ENCODE measurements around the gene C16orf95. TPM values are rescaled to one million over a fixed set of nuclear protein-coding genes. Genes with fewer than 3 reads are reported as not detected.

The C16orf95 gene
- total RNA-seq, 2 experiments from 2014 or later = 10.9 to 15.0 TPM

DNA sequence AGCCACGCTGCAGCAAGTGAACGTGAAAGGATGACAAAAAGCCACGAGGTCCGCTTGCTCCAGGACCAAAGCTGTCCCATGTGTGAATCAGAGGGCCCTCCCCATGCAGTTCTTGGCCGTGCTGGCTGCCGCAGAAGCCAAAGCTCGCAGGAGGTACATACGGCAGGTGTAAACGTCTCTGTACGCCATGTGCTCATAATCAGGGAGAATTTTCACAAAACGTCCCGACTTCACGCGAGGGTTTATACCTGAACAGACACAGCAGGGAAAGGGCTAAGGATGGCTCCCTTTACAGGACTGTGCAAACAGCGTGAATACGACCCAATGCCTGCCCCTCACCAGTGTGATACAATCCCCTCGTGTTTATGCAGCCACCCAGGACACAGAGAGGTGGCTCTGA lies 41.1 kb upstream of the C16orf95 start:
- no peaks in the 10 kb centered on the region for H3K9me3 Mint-ChIP-seq
- ChIA-PET POLR2A (no interaction called here), CTCF (no interaction called here)
- DNase-seq = no peak
- no peak overlapping the region for H3K27ac Mint-ChIP-seq
- no peaks in the 10 kb centered on the region for H3K27me3 Mint-ChIP-seq
- no peak overlapping the region for H3K4me3 Mint-ChIP-seq
- H3K4me1 Mint-ChIP-seq (ENCODE audit: low read depth) = peaks cover 10% of the 10 kb centered on the region
- intact Hi-C loops (cut with micrococcal nuclease) = no loop called here
- peaks cover 22% of the 10 kb centered on the region for H3K36me3 Mint-ChIP-seq

DNA sequence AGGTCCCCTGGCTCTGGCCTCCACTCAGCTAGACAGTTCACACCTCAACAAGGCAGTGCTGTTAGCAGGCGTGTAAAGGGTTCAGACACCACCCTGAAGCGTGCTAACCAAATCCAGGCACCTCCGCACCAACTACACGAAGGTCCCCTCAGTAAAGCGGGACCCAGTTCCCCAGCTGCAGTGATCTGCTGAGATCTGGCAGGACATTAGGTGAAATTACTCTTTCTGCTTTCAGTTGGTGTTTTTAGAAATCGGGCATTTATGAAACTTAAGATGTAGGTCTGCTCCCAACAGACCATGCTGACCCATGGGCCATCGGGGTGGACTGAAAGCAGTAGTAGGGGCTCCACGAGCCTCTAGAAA lies 39.3 kb upstream of the C16orf95 start:
- Mint-ChIP-seq H3K27me3 (no peaks in the 10 kb centered on the region), H3K36me3 (peaks cover 22% of the 10 kb centered on the region), H3K9me3 (no peaks in the 10 kb centered on the region), H3K27ac (peak overlapping the region; percentile 9), H3K4me1 (ENCODE audit: low read depth) (peaks cover 10% of the 10 kb centered on the region), H3K4me3 (no peak overlapping the region)
- ChIA-PET POLR2A (interaction anchor here (0.6 kb wide), 1 partner anchor 19 kb away, joined by 4 read pairs; no protein-coding TSS in a partner anchor), CTCF (interaction anchor here (0.6 kb wide), 1 partner anchor 476 kb away, joined by 5 read pairs; no protein-coding TSS in a partner anchor)
- DNase-seq = no peak
- intact Hi-C loops (cut with micrococcal nuclease) = no loop called here

DNA sequence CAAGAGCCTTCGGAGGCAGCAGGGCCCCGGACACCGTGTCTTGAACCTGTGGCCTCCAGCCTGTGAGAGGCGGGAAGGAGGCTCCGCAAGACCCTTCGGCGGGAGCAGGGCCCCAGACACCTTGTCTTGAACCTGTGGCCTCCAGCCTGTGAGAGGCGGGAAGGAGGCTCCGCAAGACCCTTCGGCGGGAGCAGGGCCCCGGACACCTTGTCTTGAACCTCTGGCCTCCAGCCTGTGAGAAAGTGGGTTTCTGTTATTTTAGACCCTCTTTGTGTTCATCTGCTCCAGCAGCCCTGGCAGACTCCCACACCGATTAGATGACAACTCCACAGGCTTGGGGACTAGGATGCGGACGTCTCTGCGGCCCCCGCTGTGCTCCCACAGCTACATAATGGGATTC lies 36.4 kb upstream of the C16orf95 start:
- peaks cover 12% of the 10 kb centered on the region for H3K36me3 Mint-ChIP-seq
- DNase-seq = no peak
- H3K9me3 Mint-ChIP-seq = no peaks in the 10 kb centered on the region
- no peaks in the 10 kb centered on the region for H3K4me1 Mint-ChIP-seq (ENCODE audit: low read depth)
- ChIA-PET CTCF (interaction anchor here (0.6 kb wide), 1 partner anchor 65 kb away, joined by 3 read pairs; no protein-coding TSS in a partner anchor), POLR2A (no interaction called here)
- no peak overlapping the region for H3K27ac Mint-ChIP-seq
- no peaks in the 10 kb centered on the region for H3K27me3 Mint-ChIP-seq
- no peak overlapping the region for H3K4me3 Mint-ChIP-seq
- intact Hi-C loops (cut with micrococcal nuclease) = no loop called here

DNA sequence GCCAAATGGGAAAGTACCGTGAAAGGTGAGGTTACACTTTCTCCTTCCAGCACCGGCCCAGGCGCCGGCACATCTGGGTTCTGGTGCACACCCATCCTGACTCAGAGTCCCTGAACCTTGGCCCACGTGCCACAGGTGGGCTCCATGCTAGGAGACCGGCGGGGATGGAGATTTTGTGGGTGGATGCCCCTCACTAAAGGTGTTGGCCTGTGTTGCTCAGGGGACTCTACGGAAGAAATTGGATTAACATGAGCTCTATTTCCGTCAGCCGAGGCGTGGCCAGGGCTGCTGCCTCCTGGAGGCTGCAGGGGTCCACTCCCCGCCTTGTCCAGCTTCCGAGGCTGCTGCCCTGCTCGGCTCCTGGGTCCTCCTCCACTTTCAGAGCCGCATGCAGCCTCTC lies 35.6 kb upstream of the C16orf95 start:
- H3K27ac Mint-ChIP-seq = no peak overlapping the region
- CTCF ChIA-PET = no interaction called here
- H3K9me3 Mint-ChIP-seq = no peaks in the 10 kb centered on the region
- H3K4me1 Mint-ChIP-seq (ENCODE audit: low read depth) = no peaks in the 10 kb centered on the region
- no peak overlapping the region for H3K4me3 Mint-ChIP-seq
- no peak for DNase-seq
- H3K27me3 Mint-ChIP-seq = no peaks in the 10 kb centered on the region
- peaks cover 6% of the 10 kb centered on the region for H3K36me3 Mint-ChIP-seq
- intact Hi-C loops (cut with micrococcal nuclease) = no loop called here
- POLR2A ChIA-PET = no interaction called here

DNA sequence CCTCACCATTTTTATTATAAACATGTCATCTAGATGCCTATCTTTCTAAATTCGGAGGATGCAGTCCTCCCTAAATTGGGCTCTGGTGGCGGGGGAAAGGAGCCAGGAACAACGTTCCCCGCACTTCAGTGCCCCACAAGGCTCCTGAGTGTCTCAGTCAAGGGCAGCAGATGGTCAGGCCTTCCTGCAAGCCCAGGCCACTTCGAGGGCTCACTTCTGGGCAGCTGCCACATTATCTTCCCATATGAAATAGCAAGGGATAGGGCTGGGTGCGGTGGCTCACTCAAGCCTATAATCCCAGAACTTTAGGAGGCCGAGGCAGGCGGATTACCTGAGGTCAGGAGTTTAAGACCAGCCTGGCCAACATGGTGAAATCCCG lies 34.1 kb upstream of the C16orf95 start:
- intact Hi-C loops (cut with micrococcal nuclease) = no loop called here
- ChIA-PET POLR2A (no interaction called here), CTCF (no interaction called here)
- no peaks in the 10 kb centered on the region for H3K9me3 Mint-ChIP-seq
- peaks cover 5% of the 10 kb centered on the region for H3K36me3 Mint-ChIP-seq
- H3K27ac Mint-ChIP-seq = no peak overlapping the region
- no peaks in the 10 kb centered on the region for H3K4me1 Mint-ChIP-seq (ENCODE audit: low read depth)
- no peak overlapping the region for H3K4me3 Mint-ChIP-seq
- H3K27me3 Mint-ChIP-seq = no peaks in the 10 kb centered on the region
- no peak for DNase-seq

DNA sequence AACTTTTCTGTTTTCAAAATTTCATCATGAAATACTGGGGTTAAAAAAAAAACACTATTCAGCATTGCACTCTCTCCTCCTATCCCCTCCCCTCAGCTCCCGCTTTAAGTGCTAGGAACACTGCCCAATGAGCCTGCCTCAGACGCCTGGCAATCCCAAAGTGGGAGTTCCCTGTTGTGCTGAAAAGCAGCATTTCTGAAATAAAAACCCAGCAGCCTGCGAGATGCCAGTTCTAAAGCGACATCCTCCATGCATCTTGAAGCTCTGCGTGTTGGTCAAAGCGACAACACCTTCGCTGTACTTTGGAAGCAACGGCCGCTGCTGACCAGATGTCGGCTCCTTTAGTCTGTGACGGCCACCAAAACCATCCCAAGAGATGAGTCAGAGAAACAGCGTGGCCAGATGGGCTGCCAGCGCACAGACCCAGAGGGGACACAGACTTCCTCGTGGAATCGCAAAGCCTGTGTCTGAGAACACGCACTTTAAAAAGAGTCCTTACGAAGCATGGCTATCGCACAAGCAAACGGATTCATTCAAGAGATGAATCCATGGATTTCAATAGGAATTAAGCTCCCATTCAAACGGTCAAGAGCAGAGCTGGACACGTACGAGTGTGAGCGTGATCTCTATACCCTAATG lies 33.6 kb upstream of the C16orf95 start:
- intact Hi-C loops (cut with micrococcal nuclease) = no loop called here
- CTCF ChIA-PET = no interaction called here
- no peak for DNase-seq
- POLR2A ChIA-PET = no interaction called here
- Mint-ChIP-seq H3K9me3 (no peaks in the 10 kb centered on the region), H3K36me3 (peaks cover 7% of the 10 kb centered on the region), H3K27ac (no peak overlapping the region), H3K4me3 (no peak overlapping the region), H3K4me1 (ENCODE audit: low read depth) (peaks cover under 1% of the 10 kb centered on the region), H3K27me3 (no peaks in the 10 kb centered on the region)

DNA sequence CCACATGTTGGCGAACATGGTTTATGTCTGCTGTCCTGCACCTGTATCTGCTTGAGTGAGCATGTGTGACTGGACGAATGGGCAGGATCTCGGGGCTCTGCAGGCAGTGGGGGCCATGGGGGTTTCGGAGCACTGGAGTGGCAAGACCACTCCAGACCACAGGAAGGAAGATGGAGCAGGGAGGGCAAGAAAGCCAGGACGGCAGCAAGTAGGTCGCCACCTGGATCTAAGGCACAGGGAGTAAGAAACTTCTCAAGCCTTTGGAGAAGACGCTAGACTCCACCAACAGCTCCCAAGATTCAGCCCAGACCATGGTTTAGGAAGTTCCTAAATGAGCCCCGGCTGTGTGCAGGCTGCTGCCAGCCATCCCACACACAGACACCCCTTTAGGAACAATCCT lies 32.8 kb upstream of the C16orf95 start:
- no peaks in the 10 kb centered on the region for H3K9me3 Mint-ChIP-seq
- intact Hi-C loops (cut with micrococcal nuclease) = no loop called here
- CTCF ChIA-PET = no interaction called here
- H3K27me3 Mint-ChIP-seq = no peaks in the 10 kb centered on the region
- no peak for DNase-seq
- H3K4me3 Mint-ChIP-seq = no peak overlapping the region
- peaks cover 7% of the 10 kb centered on the region for H3K4me1 Mint-ChIP-seq (ENCODE audit: low read depth)
- H3K36me3 Mint-ChIP-seq = peaks cover 13% of the 10 kb centered on the region
- POLR2A ChIA-PET = no interaction called here
- H3K27ac Mint-ChIP-seq = no peak overlapping the region

DNA sequence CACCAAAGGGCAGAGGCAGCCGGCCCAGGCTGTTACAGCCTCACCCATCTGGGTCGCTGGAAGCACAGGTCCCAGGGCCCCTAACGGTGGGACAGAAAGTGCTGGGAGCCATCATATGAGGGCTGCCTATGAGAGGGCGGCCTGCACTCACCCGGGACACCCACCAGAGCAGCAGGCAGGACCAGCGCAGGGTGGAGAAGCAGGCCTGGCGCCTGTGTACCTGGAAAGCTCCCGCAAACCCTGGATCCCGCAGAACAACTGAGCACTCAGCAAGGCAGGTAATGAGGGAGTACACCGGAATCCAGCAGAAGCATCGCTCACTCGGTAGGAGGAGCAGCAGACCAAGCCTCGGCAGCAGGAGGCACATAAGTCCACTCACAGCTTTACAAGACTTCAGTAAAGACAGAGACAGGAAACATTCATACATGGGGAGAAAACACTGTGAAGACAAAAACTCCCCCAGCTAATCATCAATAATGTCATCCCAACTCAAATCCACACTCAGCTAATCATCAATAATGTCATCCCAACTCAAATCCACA lies 31.5 kb upstream of the C16orf95 start:
- CTCF ChIA-PET = no interaction called here
- peaks cover 18% of the 10 kb centered on the region for H3K36me3 Mint-ChIP-seq

DNA sequence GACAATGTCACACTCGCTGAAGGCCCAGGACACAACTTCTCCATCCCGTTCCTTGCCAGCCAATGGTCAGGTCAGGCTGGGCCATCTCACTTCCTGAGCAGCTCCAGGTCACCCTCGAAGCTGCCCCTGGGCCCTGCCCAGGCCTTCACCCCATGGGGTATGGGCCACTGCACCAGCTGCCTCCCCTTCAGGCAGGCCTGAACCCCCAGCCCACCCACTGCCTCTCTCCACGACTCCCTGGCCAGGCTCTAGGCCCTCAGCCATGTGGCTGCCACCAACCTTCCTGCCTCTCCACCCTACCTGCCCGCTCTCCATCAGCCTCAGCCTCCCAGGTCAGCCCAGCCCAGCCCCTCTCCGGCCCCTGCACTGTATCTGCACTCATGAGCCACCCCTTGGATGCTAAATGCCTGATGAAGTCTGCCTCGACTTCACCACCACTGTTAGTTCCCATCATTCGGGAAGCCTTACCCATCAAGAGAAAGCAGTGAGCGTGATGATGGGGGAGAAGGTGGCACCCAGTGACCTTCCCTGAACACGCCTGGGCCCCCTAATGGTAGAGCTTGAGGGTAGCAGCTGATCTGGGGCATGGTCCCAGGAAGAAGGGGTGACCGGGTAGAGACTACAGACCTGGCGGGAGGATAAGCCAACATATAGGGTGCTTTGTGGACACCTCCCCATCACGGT lies 30.9 kb upstream of the C16orf95 start:
- ChIA-PET POLR2A (interaction anchor here (0.6 kb wide), 1 partner anchor 26 kb away, joined by 3 read pairs; no protein-coding TSS in a partner anchor), CTCF (no interaction called here)
- Mint-ChIP-seq H3K27me3 (no peaks in the 10 kb centered on the region), H3K4me1 (ENCODE audit: low read depth) (peaks cover 11% of the 10 kb centered on the region), H3K36me3 (peaks cover 22% of the 10 kb centered on the region), H3K27ac (no peak overlapping the region), H3K4me3 (no peak overlapping the region), H3K9me3 (no peaks in the 10 kb centered on the region)
- DNase-seq = no peak
- intact Hi-C loops (cut with micrococcal nuclease) = loop anchor here (5.0 kb wide), 1 partner anchor 34 kb away; the partner anchor contains the start of gene FBXO31

More for the DNA sequence above, 31.5 kb upstream of the C16orf95 start:
- Mint-ChIP-seq H3K27ac (no peak overlapping the region), H3K4me1 (ENCODE audit: low read depth) (peaks cover 11% of the 10 kb centered on the region), H3K9me3 (no peaks in the 10 kb centered on the region), H3K27me3 (no peaks in the 10 kb centered on the region), H3K4me3 (no peak overlapping the region)
- POLR2A ChIA-PET = no interaction called here
- DNase-seq = no peak
- intact Hi-C loops (cut with micrococcal nuclease) = loop anchor here (5.0 kb wide), 1 partner anchor 34 kb away; the partner anchor contains the start of gene FBXO31

DNA sequence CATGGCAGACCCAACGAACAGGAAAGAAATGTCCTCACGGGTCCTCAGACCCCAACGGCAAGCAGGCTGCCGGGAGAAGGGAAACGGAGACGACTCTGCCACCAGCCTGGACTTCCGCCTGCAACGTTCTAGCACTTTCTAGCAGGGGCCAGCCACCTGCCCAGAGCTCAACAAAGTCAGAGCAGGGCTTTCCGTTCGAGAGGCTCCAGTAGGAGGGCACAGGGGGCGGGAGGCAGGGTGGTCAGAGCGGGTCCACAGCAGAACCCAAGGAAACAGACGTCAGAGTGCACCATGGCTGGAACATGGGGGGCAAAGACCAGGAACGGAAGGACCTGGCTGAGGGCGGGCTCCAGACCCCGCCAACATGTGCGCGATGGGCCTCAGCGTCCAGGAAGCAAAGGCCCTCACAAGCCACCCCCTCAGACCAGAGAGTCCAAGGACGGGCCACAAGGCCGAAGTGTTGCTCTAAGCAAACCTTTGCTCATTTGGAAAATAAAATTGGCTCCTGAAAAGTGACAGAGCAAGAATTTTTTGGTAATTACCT lies 29.4 kb upstream of the C16orf95 start:
- ChIA-PET POLR2A (no interaction called here), CTCF (no interaction called here)
- H3K27ac Mint-ChIP-seq = peak overlapping the region; percentile 13
- no peak overlapping the region for H3K4me3 Mint-ChIP-seq
- peaks cover 28% of the 10 kb centered on the region for H3K36me3 Mint-ChIP-seq
- intact Hi-C loops (cut with micrococcal nuclease) = loop anchor here (5.0 kb wide), 1 partner anchor 36 kb away; the partner anchor contains the start of gene FBXO31
- peaks cover 11% of the 10 kb centered on the region for H3K4me1 Mint-ChIP-seq (ENCODE audit: low read depth)
- DNase-seq = no peak
- H3K9me3 Mint-ChIP-seq = no peaks in the 10 kb centered on the region
- no peaks in the 10 kb centered on the region for H3K27me3 Mint-ChIP-seq

DNA sequence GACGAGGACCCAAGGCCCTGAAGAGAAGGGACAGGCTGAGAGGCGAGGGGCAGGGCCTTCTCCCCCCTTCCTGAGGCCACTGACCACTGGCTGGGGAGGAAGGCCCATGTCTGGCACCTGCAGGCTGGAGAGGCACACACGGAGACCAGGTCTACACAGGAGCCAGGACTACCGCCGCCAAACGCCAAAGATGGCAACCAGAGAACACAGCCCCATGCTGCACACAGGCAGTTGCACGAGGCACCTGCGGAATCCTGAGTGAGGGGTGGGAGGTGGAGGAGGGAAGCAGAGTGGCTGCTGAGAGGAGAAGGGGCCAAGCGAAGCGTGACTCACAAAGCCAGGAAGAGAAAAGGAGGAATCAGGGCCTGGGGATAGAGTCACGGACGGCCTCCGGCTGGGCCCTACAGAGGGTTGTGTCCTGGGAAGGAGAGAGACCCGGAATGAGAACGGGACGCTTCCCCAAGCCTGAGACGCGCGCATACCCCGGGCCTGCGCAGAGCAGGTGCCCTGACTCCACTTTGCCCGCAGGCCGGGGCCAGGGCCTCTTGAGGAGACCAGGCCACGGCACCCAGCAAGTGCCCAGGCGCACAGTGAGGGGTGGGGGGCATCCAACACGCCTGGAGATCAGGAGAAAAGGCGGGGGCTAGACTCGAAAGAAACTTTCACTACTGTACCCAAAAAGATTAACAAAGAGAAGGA lies 28.7 kb upstream of the C16orf95 start:
- CTCF ChIA-PET = no interaction called here
- POLR2A ChIA-PET = interaction anchor here (1.2 kb wide), 1 partner anchor 29 kb away, joined by 3 read pairs; the partner anchor contains the start of gene C16orf95
- Mint-ChIP-seq H3K4me1 (ENCODE audit: low read depth) (peaks cover 11% of the 10 kb centered on the region), H3K9me3 (no peaks in the 10 kb centered on the region), H3K36me3 (peaks cover 29% of the 10 kb centered on the region), H3K4me3 (no peak overlapping the region), H3K27ac (peak overlapping the region; percentile 86), H3K27me3 (no peaks in the 10 kb centered on the region)
- intact Hi-C loops (cut with micrococcal nuclease) = loop anchor here (5.0 kb wide), 1 partner anchor 36 kb away; the partner anchor contains the start of gene FBXO31
- DNase-seq = no peak
